GM18507 (cell line): Measurements from ENCODE around the gene SIDT1.

Experiments
- DNase-seq: peaks from one replicate; pipeline ENCODE4 v3.0.0; 2011; ENCODE audit warnings: low read depth; ENCODE audit not compliant: insufficient read length; ENCODE audit errors: extremely low spot score
- FAIRE-seq: peaks from 2 replicates; lab custom pipeline; 2011; peaks lifted over from hg19 to GRCh38; lab: Jason Lieb, UNC

The SIDT1 gene

GRCh38 chr3:113585720-113586119, 53.4 kb downstream of the SIDT1 start:
- DNase-seq (no peak), FAIRE-seq (no peak)

DNA sequence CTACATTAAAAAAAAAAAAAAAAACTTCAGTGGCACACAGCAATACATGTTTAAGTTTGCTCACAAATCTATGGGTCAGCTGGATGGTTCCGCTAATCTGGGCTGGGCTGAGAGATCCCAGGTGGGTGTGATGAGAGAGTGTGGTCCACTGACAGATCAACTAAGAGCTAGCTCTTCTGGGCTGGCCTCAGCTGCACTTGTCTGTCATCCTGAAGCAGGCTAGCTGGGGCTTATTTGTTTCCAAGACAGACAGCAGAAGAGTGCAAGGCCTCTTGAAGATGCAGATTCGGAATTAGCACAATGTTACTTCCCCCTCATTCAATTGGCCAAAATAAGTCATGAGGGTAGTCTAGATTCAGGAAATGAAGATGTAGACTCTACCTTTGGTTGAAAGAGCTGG, 56.5 kb downstream of the SIDT1 start:
- DNase-seq (no peak), FAIRE-seq (no peak)

GRCh38 chr3:113589971-113590370, 57.6 kb downstream of the SIDT1 start:
- no peak for FAIRE-seq
- no peak for DNase-seq

DNA sequence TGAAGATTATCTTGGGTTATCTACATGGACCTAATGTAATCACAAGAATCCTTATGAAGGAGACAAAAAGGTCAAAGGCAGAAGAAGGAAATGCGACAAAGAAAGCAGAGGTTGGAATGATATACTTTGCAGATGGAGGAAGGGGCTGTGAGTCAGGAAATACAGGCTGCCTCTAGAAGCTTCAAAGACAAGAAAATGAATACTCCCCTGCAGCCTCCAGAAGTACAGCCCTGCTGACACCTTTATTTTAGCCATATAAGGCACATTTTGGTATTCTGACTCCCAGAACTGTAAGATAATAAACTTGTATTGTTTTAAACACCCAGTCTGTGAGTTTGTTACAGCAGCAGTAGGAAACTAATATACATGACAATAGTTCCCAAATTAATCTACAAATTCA, 58.6 kb downstream of the SIDT1 start:
- DNase-seq (no peak), FAIRE-seq (no peak)

- DNase-seq (no peak), FAIRE-seq (no peak)
Measured at GRCh38 chr3:113594066-113594465, 61.7 kb downstream of the SIDT1 start.

DNA sequence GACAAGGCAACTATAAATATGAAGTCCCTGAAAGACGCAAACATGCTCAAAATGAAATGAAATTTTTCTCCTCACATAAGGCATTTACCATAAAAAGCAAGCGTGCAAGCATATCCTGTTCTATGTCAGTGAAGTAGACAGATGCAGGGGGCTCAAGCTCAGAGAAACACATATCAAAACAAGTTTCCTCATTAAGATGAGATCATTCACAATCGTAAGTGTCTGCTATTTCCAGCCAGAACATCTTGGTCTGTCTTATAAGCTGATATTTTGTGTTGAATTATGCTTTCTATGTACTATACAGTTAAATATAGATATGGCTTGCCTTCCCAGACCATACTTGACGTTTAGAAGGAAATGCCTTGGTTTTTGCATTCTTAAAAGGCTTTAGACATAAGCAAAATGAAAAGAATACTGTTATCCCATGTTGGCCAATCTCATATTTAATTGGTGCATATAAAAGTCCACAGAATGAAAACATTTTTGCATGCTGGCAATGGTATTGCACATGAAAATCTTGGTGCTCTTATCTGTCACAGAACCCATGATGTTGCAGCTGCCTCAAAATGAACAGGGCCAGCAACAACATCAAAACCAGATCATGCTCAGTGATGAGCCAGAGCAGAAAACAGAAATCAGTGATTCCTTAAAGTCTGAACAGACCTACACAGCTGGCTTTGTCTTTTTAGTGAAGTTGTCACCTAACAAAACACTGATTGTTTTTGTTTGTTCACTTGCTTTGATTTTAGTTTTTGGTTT, 65.4 kb downstream of the SIDT1 start:
- no peak for DNase-seq
- FAIRE-seq, result no peak

GRCh38 chr3:113600418-113601182, 68.2 kb downstream of the SIDT1 start:
- FAIRE-seq, result no peak

GRCh38 chr3:113601240-113601639, 68.9 kb downstream of the SIDT1 start:
- DNase-seq (no peak), FAIRE-seq (no peak)

More at GRCh38 chr3:113600418-113601182, 68.2 kb downstream of the SIDT1 start:
- DNase-seq, result no peak

- no peak for FAIRE-seq
- no peak for DNase-seq
Measured at GRCh38 chr3:113602256-113602655, 69.9 kb downstream of the SIDT1 start.

- no peak for FAIRE-seq
- no peak for DNase-seq
Measured at GRCh38 chr3:113602836-113603235, 70.5 kb downstream of the SIDT1 start.

DNA sequence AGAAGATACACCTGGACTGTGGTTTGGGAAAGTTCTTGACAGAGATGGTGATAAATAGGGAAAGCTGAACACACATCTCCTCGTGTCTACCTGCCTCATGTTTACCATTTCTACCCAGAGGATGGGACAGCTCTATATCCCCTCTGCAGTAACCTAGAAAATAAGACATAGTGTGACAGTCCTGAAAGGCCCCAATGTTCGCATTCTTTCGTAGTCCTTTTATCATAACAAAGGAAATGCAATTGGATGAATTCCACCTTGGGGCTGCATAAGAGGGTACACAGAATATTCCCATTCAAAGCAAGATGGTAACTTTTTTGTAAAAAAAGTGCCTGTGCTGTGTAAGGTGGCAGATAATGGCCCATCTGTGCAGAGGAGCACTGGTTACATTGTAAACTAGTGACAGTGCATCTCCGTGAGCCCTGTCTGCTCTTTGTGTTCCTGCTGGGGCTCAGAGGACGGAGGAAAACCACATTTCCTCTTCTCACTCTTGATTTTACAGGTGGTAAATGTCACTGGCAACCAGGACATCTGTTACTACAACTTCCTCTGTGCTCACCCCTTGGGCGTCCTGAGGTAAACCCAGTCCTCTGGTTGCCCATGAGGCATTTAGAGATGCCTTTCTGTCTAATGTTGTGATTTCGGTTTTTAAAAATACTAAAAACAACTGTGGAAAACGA, 74.3 kb downstream of the SIDT1 start:
- DNase-seq (peak; percentile 59), FAIRE-seq (peak; percentile 99)

- FAIRE-seq (no peak), DNase-seq (no peak)
Measured at GRCh38 chr3:113607219-113607596, 74.9 kb downstream of the SIDT1 start.

DNA sequence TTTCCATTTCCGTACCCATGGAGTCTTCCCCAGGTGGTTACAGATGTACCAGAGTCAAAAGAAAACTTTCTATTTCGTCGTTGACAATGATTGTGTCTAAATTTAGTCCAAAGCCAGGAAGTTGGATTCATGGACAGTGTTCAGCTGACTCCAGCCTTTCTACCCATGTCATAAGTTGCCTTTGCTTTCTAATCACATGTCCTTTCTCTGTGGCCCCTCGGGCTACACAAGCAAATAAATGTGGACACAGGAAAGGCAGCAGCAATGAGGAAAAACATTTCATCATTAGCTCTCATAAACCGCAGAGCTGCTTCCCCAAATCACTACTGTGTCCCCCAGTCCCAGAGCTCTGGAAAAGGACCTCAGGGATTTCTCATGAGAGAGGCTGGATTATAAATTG, 82.0 kb downstream of the SIDT1 start:
- DNase-seq, result no peak
- no peak for FAIRE-seq

- DNase-seq, result no peak
- FAIRE-seq, result no peak
Measured at GRCh38 chr3:113615976-113616375, 83.6 kb downstream of the SIDT1 start.

DNA sequence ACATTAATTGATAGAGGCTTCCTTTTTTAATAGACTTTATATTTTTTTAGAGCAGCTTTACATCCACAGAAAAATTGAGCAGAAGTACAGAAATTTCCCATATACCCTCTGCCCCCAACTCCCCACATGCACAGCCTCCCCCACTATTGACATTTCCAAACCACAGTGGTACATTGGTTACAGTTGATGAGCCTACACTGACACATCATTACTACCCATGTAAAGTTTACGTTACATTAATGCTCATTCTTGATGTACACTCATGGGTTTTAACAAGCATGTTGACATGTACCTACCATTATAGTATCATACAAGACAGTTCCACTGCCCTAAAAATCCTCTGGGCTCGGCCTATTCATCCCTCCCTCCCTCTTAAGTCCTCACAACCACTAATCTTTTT, 85.4 kb downstream of the SIDT1 start:
- no peak for FAIRE-seq
- no peak for DNase-seq

- DNase-seq (no peak), FAIRE-seq (no peak)
Measured at GRCh38 chr3:113620091-113620490, 87.7 kb downstream of the SIDT1 start.

GRCh38 chr3:113623324-113623723, 91.0 kb downstream of the SIDT1 start:
- no peak for DNase-seq

GRCh38 chr3:113623811-113624210, 91.5 kb downstream of the SIDT1 start:
- FAIRE-seq, result no peak
- DNase-seq, result no peak

More at GRCh38 chr3:113623324-113623723, 91.0 kb downstream of the SIDT1 start:
- no peak for FAIRE-seq

DNA sequence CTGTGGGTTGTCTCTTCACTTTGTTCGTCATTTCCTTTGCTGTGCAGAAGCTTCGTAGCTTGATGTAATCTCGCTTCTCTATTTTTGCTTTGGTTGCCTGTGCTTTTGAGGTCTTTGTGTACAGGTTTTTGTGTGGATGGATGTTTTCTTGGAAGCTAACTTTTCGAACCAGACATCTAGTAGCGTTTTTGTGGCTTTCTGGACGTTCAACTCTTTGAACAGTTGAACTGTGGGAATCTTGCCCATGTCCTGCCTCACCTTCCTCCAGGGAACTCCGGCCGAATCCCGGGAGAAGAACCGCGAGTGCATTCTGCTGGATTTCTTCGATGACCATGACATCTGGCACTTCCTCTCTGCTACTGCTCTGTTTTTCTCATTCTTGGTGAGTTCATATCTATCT, 93.5 kb downstream of the SIDT1 start:
- FAIRE-seq (no peak), DNase-seq (no peak)
